Measurements from ENCODE around the gene SEMA5A.

The SEMA5A gene

DNA sequence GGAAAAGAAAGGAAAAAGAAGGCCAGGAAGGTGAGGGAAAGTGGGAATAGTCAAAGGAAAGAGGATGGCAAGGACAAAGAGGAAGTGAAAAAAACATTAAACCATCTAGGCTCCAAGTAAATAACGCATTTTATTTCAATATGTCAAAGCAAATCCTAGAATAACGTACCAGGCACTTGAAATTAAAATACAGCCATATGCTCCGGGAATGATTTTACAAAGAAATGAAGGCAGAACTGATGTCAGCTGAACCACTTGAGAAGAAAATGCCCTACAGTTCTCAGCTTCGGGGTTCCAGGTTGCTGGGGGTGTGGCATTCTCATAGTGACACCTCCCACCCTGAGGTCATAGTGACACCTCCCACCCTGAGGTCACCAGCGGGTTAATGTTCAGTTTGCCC is 281.6 kb downstream of the SEMA5A start:
- WGBS (ENCODE audit: insufficient coverage, insufficient read length), result no CpG with 5 or more reads among the region's 5 CpGs
- DNase-seq (ENCODE audit: low read depth, low spot score), result no peak
- H3K27me3 ChIP-seq (ENCODE audit: control insufficient read depth, insufficient read depth, low read length), result no peaks in the 10 kb centered on the region
- H3K9me3 ChIP-seq (ENCODE audit: control insufficient read depth, insufficient read depth, low read length), result no peaks in the 10 kb centered on the region
- H3K4me1 ChIP-seq (ENCODE audit: control insufficient read depth, insufficient read depth, low read length), result no peaks in the 10 kb centered on the region
- no peak overlapping the region for H3K4me3 ChIP-seq (ENCODE audit: low read length)
- H3K36me3 ChIP-seq (ENCODE audit: control insufficient read depth, insufficient read depth, low read length), result no peaks in the 10 kb centered on the region
- H3K27ac ChIP-seq (ENCODE audit: low read length), result no peak overlapping the region

DNA sequence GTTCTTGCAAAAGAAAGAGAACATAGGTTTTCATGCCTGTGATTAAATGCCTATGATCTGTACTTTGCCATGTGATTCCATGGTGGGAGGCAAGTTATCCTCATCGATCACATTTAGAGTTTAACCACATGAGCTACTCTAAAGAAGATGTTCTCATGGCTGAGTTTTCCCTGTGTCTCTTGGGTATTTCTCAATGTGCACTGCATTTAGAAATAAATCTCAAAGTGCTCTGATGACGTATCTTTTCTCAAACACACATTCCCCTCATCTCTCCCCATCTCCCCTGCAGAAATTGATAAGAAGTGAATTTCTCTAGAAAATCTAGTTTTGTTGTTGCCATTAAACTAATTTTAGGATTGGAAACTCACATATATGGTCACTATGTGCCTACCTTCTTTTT is 282.2 kb downstream of the SEMA5A start:
- no peaks in the 10 kb centered on the region for H3K27me3 ChIP-seq (ENCODE audit: control insufficient read depth, insufficient read depth, low read length)
- H3K9me3 ChIP-seq (ENCODE audit: control insufficient read depth, insufficient read depth, low read length), result no peaks in the 10 kb centered on the region

DNA sequence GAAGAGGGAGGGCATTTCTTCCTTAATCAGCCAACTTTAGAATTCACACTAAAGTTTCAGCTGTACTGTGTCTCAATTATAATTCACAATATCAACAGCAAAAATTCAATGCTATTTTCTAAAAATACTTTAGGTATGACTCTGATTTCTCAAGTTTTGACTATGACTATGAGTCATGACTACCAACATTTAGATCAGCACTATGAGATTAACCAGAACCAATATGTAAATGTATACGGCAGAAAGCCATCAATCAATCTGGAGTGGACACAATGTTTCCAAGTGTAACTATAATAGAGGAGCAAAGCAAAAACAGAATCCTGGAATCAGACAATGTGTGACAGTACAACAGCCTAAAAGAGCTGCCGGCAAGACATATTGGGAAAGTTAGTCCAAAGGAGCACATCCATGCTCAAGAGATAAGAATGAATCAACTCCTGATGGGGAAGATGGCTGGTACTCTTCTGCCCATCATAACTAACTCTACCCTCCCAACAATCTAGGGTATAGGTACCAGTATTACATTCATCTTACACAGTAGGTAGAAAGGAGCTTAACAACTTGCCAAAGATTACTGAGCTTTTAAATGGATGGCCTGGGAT is 294.4 kb downstream of the SEMA5A start:
- WGBS (ENCODE audit: insufficient coverage, insufficient read length), result no CpG with 5 or more reads among the region's 2 CpGs
- DNase-seq (ENCODE audit: low read depth, low spot score), result no peak

More for the DNA sequence above, 282.2 kb downstream of the SEMA5A start:
- Histone ChIP-seq H3K4me3 (ENCODE audit: low read length) (no peak overlapping the region), H3K36me3 (ENCODE audit: control insufficient read depth, insufficient read depth, low read length) (no peaks in the 10 kb centered on the region), H3K27ac (ENCODE audit: low read length) (no peak overlapping the region), H3K4me1 (ENCODE audit: control insufficient read depth, insufficient read depth, low read length) (no peaks in the 10 kb centered on the region)
- no peak for DNase-seq (ENCODE audit: low read depth, low spot score)
- no CpG with 5 or more reads among the region's 2 CpGs for WGBS (ENCODE audit: insufficient coverage, insufficient read length)

DNA sequence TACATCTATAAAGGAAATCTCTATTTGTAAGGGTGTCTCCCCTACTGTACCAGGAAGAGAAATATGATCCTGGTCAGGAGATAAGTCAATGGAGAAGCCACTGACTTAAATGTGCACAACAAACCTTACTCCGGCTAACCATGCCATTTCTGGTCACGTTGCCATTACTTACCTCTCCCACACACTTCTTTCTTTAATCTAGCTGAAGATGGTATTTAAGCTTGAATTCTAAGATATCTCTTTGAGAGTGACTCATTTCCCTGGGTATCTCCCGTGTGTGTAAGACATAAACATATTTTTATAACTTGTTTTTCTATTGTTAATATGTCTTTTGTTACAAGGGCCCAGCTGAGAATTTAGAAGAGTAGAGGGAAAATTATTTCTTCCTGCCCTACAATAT is 296.6 kb downstream of the SEMA5A start:
- no peaks in the 10 kb centered on the region for H3K36me3 ChIP-seq (ENCODE audit: control insufficient read depth, insufficient read depth, low read length)
- WGBS (ENCODE audit: insufficient coverage, insufficient read length), result no CpG with 5 or more reads among the region's 3 CpGs
- H3K4me3 ChIP-seq (ENCODE audit: low read length), result no peak overlapping the region
- no peak overlapping the region for H3K27ac ChIP-seq (ENCODE audit: low read length)
- no peaks in the 10 kb centered on the region for H3K9me3 ChIP-seq (ENCODE audit: control insufficient read depth, insufficient read depth, low read length)
- no peaks in the 10 kb centered on the region for H3K27me3 ChIP-seq (ENCODE audit: control insufficient read depth, insufficient read depth, low read length)
- DNase-seq (ENCODE audit: low read depth, low spot score), result no peak
- H3K4me1 ChIP-seq (ENCODE audit: control insufficient read depth, insufficient read depth, low read length), result no peaks in the 10 kb centered on the region

More for the DNA sequence above, 294.4 kb downstream of the SEMA5A start:
- Histone ChIP-seq H3K9me3 (ENCODE audit: control insufficient read depth, insufficient read depth, low read length) (no peaks in the 10 kb centered on the region), H3K4me3 (ENCODE audit: low read length) (no peak overlapping the region), H3K27ac (ENCODE audit: low read length) (no peak overlapping the region), H3K36me3 (ENCODE audit: control insufficient read depth, insufficient read depth, low read length) (no peaks in the 10 kb centered on the region), H3K27me3 (ENCODE audit: control insufficient read depth, insufficient read depth, low read length) (no peaks in the 10 kb centered on the region), H3K4me1 (ENCODE audit: control insufficient read depth, insufficient read depth, low read length) (no peaks in the 10 kb centered on the region)

DNA sequence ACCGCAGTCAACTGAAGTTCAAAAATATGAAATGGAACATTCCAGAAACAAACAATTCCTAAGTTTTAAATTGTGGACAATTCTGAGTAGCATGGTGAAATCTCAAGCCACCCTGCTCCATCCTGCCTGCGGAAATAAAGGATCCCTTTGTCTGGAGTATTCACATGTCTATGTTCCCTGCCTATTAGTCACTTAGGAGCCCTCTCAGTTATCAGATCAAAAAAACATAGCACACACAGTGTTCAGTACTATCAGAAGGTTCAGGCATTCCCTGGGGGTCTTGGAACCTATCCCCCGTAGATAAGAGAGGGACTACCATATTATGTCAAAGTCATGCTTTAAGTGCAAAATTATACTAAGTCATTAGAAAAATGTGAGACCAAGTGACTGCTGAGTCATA is 300.8 kb downstream of the SEMA5A start:
- Histone ChIP-seq H3K36me3 (ENCODE audit: control insufficient read depth, insufficient read depth, low read length) (no peaks in the 10 kb centered on the region), H3K4me1 (ENCODE audit: control insufficient read depth, insufficient read depth, low read length) (no peaks in the 10 kb centered on the region), H3K9me3 (ENCODE audit: control insufficient read depth, insufficient read depth, low read length) (no peaks in the 10 kb centered on the region), H3K27ac (ENCODE audit: low read length) (no peak overlapping the region), H3K27me3 (ENCODE audit: control insufficient read depth, insufficient read depth, low read length) (no peaks in the 10 kb centered on the region), H3K4me3 (ENCODE audit: low read length) (no peak overlapping the region)
- DNase-seq (ENCODE audit: low read depth, low spot score), result no peak
- WGBS (ENCODE audit: insufficient coverage, insufficient read length), result no CpG with 5 or more reads among the region's 3 CpGs

DNA sequence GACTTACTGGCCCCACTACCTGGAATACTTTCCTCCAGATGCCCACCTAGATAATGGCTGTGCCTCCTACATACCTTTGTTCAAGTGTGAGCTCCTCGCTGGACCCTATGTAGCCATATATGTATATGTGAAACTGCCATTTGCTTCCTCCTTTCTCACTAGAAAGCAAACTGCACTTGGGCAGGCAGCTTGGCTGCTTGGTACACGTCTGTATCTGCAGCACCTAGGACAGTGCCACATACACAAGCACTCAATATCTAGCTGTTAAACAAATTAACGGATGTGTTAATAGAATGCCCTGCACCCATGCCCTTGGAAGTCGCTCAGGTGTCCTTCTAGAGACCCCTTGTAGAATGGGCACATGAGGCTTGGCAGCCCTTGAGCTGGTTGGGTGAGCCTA is 301.5 kb downstream of the SEMA5A start:
- no peaks in the 10 kb centered on the region for H3K9me3 ChIP-seq (ENCODE audit: control insufficient read depth, insufficient read depth, low read length)
- H3K27me3 ChIP-seq (ENCODE audit: control insufficient read depth, insufficient read depth, low read length), result no peaks in the 10 kb centered on the region
- no peaks in the 10 kb centered on the region for H3K4me1 ChIP-seq (ENCODE audit: control insufficient read depth, insufficient read depth, low read length)
- no peak overlapping the region for H3K27ac ChIP-seq (ENCODE audit: low read length)
- no peak for DNase-seq (ENCODE audit: low read depth, low spot score)
- H3K36me3 ChIP-seq (ENCODE audit: control insufficient read depth, insufficient read depth, low read length), result no peaks in the 10 kb centered on the region
- no CpG with 5 or more reads among the region's 4 CpGs for WGBS (ENCODE audit: insufficient coverage, insufficient read length)
- H3K4me3 ChIP-seq (ENCODE audit: low read length), result no peak overlapping the region

DNA sequence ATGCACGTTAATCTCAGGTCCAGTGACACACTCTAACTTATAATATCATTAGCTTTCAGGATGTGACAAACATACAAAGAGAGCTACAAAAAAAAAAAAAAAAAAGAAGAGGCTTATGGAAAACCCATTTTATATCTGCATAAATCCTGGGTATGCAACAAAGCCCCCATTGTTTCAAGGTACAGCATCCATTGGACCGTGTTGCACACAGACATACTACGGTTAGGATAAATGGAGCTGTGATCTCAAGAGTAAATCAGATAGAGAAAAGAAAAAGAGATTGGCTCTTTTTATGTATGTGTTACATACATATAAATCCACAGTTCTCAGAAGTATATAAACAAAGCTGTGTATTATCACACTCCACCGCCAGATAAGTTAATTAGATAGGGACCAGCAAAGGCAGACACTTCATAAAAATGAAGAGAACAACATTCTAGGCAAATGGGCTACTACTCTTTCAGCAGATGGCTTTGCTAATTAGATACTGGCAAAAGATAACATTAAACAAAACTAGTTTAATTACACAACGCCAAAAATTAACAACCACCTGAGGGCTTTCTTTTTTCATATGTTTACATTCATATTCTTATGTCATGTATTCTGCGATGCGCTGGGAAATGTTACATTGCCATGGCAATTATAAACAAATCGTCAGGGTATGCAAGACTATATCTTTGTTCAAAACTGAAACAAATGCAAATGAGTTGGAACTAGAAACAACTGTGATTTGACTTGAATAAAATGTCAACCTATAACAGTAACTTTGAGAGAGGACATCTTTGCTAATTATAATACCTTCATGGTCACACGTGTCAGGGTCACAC is 304.2 kb downstream of the SEMA5A start:
- no CpG with 5 or more reads among the region's 9 CpGs for WGBS (ENCODE audit: insufficient coverage, insufficient read length)
- Histone ChIP-seq H3K36me3 (ENCODE audit: control insufficient read depth, insufficient read depth, low read length) (no peaks in the 10 kb centered on the region), H3K27me3 (ENCODE audit: control insufficient read depth, insufficient read depth, low read length) (no peaks in the 10 kb centered on the region), H3K4me1 (ENCODE audit: control insufficient read depth, insufficient read depth, low read length) (no peaks in the 10 kb centered on the region), H3K4me3 (ENCODE audit: low read length) (no peak overlapping the region), H3K27ac (ENCODE audit: low read length) (no peak overlapping the region), H3K9me3 (ENCODE audit: control insufficient read depth, insufficient read depth, low read length) (no peaks in the 10 kb centered on the region)
- no peak for DNase-seq (ENCODE audit: low read depth, low spot score)

DNA sequence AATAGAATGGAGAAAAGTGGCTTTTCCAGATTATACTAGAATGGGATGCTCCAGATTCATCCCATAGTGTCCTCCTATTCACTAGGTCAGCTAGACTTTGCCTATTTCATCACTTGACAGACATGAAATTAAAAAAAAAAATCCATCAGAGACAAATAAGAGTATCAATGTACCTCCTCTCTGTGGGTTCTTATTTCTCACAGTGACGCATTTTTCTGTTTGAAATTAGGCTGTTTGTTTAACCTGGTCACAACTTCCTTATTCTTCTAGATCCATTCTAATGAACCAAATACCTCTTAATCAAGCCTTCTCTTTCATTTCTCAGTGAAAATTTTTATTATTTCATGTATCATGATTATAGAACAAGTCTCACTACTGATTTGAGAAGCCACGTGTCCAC is 305.4 kb downstream of the SEMA5A start:
- DNase-seq (ENCODE audit: low read depth, low spot score), result no peak
- H3K27ac ChIP-seq (ENCODE audit: low read length), result no peak overlapping the region
- no peak overlapping the region for H3K4me3 ChIP-seq (ENCODE audit: low read length)
- H3K9me3 ChIP-seq (ENCODE audit: control insufficient read depth, insufficient read depth, low read length), result no peaks in the 10 kb centered on the region
- WGBS (ENCODE audit: insufficient coverage, insufficient read length), result no CpG with 5 or more reads among the region's 2 CpGs
- no peaks in the 10 kb centered on the region for H3K36me3 ChIP-seq (ENCODE audit: control insufficient read depth, insufficient read depth, low read length)
- H3K27me3 ChIP-seq (ENCODE audit: control insufficient read depth, insufficient read depth, low read length), result no peaks in the 10 kb centered on the region
- no peaks in the 10 kb centered on the region for H3K4me1 ChIP-seq (ENCODE audit: control insufficient read depth, insufficient read depth, low read length)

DNA sequence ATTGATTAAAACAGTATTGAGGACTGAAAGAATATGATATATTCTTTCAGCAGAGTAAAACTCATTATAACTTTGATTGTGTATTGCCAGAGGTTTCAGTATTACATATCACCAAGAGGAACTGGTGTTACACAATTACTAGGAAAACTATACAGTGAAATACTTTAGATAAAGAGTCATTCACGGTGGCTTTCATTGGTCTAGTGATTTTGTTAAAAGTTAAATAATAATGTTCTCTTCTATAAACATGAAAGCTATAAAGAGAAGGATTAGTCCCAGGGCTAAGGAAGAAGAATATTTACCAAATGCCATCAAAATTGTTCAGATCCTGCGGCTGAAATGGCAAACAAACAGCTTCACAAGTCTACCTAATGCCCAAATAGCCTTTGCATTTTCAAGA is 306.2 kb downstream of the SEMA5A start:
- Histone ChIP-seq H3K27ac (ENCODE audit: low read length) (no peak overlapping the region), H3K27me3 (ENCODE audit: control insufficient read depth, insufficient read depth, low read length) (no peaks in the 10 kb centered on the region), H3K4me1 (ENCODE audit: control insufficient read depth, insufficient read depth, low read length) (no peaks in the 10 kb centered on the region), H3K36me3 (ENCODE audit: control insufficient read depth, insufficient read depth, low read length) (no peaks in the 10 kb centered on the region), H3K9me3 (ENCODE audit: control insufficient read depth, insufficient read depth, low read length) (no peaks in the 10 kb centered on the region), H3K4me3 (ENCODE audit: low read length) (no peak overlapping the region)
- no peak for DNase-seq (ENCODE audit: low read depth, low spot score)
- no CpG with 5 or more reads among the region's 2 CpGs for WGBS (ENCODE audit: insufficient coverage, insufficient read length)

DNA sequence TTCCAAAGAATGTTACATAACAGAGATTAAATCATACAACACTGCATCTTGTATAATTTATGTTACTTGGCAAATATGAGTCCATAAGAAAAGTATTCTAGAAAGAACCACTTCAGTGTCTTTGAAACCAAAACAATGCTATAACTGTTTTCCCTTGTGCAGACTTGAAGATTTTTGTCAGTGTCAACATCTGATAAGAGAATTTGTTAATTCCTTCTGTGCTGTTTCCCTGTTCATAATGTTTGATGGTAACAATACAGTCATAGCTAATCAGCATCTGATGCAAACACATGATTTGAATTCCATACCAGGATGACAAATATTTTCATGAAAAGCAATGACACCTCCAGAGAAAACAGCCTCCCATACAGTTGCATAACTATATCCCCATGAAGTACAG is 306.8 kb downstream of the SEMA5A start:
- no peak overlapping the region for H3K4me3 ChIP-seq (ENCODE audit: low read length)
- H3K36me3 ChIP-seq (ENCODE audit: control insufficient read depth, insufficient read depth, low read length), result no peaks in the 10 kb centered on the region
- no peak overlapping the region for H3K27ac ChIP-seq (ENCODE audit: low read length)
- no peak for DNase-seq (ENCODE audit: low read depth, low spot score)
- no peaks in the 10 kb centered on the region for H3K9me3 ChIP-seq (ENCODE audit: control insufficient read depth, insufficient read depth, low read length)
- no peaks in the 10 kb centered on the region for H3K4me1 ChIP-seq (ENCODE audit: control insufficient read depth, insufficient read depth, low read length)
- H3K27me3 ChIP-seq (ENCODE audit: control insufficient read depth, insufficient read depth, low read length), result no peaks in the 10 kb centered on the region

DNA sequence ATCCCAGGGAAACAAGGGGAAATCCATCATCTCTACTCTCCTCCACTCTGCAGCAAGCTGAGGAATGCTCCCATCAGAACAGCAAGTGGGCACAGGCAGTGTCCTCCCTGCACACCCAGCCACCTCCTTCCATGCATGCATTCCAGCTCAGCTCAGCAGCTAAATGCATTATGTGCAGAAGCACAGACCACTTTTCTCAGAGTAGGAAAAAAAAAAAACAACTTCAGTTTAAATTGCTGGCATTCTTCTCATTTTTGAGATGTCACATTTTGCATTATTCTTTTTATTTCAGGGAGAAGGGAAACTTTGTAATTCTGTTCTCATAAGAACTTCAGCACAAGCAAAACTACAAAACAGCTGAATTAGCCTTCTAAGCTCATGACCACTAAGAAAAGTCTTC is 312.2 kb downstream of the SEMA5A start:
- no peak overlapping the region for H3K27ac ChIP-seq (ENCODE audit: low read length)
- DNase-seq (ENCODE audit: low read depth, low spot score), result no peak
- H3K27me3 ChIP-seq (ENCODE audit: control insufficient read depth, insufficient read depth, low read length), result no peaks in the 10 kb centered on the region
- H3K4me3 ChIP-seq (ENCODE audit: low read length), result no peak overlapping the region
- H3K9me3 ChIP-seq (ENCODE audit: control insufficient read depth, insufficient read depth, low read length), result no peaks in the 10 kb centered on the region
- peaks cover 2% of the 10 kb centered on the region; the same call in 1 of the 2 replicates for H3K4me1 ChIP-seq (ENCODE audit: control insufficient read depth, insufficient read depth, low read length)
- H3K36me3 ChIP-seq (ENCODE audit: control insufficient read depth, insufficient read depth, low read length), result no peaks in the 10 kb centered on the region
